Tibial nerve (tissue), 3 donors: ENCODE data around the gene IGFBPL1.

Experiments used
- POLR2A ChIP-seq, 2 donors: fragments of 450-650 bp; IDR thresholded peaks; one replicate each; pipeline ENCODE4 v1.6.1; 2017; ENCODE audit warnings: antibody characterized with exemption in 2 of 2, mild to moderate bottlenecking in 2 of 2, moderate library complexity in 2 of 2
- TF ChIP-seq, protein P1 (sequence below), 5 experiments: fragments of 200-600 bp in 3 of 5; fragments of 450-650 bp in 2 of 5; sonication (generic) in 3 of 5; IDR thresholded peaks; one replicate each; pipeline ENCODE4 v1.5.1; 2016 to 2019; ENCODE audit warnings: antibody characterized with exemption in 5 of 5, mild to moderate bottlenecking in 3 of 5, moderate library complexity in 2 of 5

DNA sequence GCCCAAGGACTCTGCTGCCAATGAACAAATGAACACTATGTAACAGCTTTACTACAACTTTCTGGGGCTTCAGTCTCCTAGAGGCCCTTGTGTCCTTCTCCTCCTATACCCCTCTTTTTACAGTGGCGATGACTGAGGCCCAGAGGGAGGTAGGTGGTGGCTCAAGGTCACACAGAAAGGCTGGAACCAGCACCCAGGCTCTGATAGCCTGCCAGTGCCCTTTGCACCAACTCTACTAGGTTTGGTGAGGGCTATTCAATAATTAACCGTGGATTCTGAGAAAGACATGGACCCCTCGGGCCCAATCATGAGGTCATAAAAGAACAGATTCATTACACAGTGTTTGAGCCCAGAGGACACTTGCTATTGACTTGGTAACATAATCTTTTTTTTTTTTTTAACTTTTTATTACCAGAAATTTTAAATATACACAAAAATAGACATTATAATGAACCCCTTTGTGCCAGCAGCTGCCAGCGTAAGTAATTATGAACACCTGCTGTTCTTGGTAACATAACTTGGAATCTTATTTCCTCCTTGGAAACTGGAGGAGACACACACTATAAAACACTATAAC, 37.8 kb downstream of the IGFBPL1 start:
- TF ChIP-seq, protein P1, sequence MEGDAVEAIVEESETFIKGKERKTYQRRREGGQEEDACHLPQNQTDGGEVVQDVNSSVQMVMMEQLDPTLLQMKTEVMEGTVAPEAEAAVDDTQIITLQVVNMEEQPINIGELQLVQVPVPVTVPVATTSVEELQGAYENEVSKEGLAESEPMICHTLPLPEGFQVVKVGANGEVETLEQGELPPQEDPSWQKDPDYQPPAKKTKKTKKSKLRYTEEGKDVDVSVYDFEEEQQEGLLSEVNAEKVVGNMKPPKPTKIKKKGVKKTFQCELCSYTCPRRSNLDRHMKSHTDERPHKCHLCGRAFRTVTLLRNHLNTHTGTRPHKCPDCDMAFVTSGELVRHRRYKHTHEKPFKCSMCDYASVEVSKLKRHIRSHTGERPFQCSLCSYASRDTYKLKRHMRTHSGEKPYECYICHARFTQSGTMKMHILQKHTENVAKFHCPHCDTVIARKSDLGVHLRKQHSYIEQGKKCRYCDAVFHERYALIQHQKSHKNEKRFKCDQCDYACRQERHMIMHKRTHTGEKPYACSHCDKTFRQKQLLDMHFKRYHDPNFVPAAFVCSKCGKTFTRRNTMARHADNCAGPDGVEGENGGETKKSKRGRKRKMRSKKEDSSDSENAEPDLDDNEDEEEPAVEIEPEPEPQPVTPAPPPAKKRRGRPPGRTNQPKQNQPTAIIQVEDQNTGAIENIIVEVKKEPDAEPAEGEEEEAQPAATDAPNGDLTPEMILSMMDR (IDR thresholded peaks at IDR 0.05): no peak
- TF ChIP-seq POLR2A (IDR thresholded peaks at IDR 0.05): no peak
